Astrocyte (in vitro differentiated cells and primary cell): ENCODE results near the gene FBXO8. TPM values are rescaled to one million over a fixed set of nuclear protein-coding genes. Genes with fewer than 3 reads are reported as not detected.
A peak's percentile ranks its signal among the peaks of the same experiment; 100 is the strongest.
"Not testable (repeated sequence)": the region's sequence is repeated elsewhere in the genome, so short reads cannot be mapped to it uniquely, and the experiment has no call there.

ENCODE experiments used
- DNase-seq: peaks from one replicate; pipeline ENCODE4 v3.0.0-alpha.2; 2010; ENCODE audit warnings: low read depth
- FAIRE-seq: peaks from 2 replicates; lab custom pipeline; 2011; peaks lifted over from hg19 to GRCh38; lab: Jason Lieb, UNC
- H2AFZ ChIP-seq: 2 replicates; pipeline ENCODE4 v1.6.0; 2012; ENCODE audit warnings: low read depth, low read length, inconsistent platforms
- H3K27ac ChIP-seq: 2 replicates; pipeline ENCODE4 v1.5.1; 2011; ENCODE audit warnings: low read depth, low read length, inconsistent platforms
- H3K27me3 ChIP-seq: 2 replicates; pipeline ENCODE4 v1.6.0; 2011; ENCODE audit warnings: low read length, inconsistent platforms; ENCODE audit not compliant: insufficient read depth
- H3K36me3 ChIP-seq: 2 replicates; pipeline ENCODE4 v1.5.1; 2011; ENCODE audit warnings: low read length, inconsistent platforms; ENCODE audit not compliant: insufficient read depth
- H3K4me1 ChIP-seq: 2 replicates; pipeline ENCODE4 v1.5.1; 2011; ENCODE audit warnings: low read length, inconsistent platforms; ENCODE audit not compliant: insufficient read depth
- H3K4me2 ChIP-seq: 2 replicates; pipeline ENCODE4 v1.6.0; 2012; ENCODE audit warnings: low read length, inconsistent platforms
- H3K4me3 ChIP-seq: 2 replicates; pipeline ENCODE4 v1.5.1; 2011; ENCODE audit warnings: low read depth, mild to moderate bottlenecking, low read length, inconsistent platforms; ENCODE audit not compliant: insufficient read depth
- H3K79me2 ChIP-seq: 2 replicates; pipeline ENCODE4 v1.6.0; 2012; ENCODE audit warnings: mild to moderate bottlenecking, low read length, inconsistent platforms; ENCODE audit not compliant: insufficient read depth
- H3K9ac ChIP-seq: 2 replicates; pipeline ENCODE4 v1.6.0; 2012; ENCODE audit warnings: mild to moderate bottlenecking, low read length, inconsistent platforms
- H3K9me3 ChIP-seq: 2 replicates; pipeline ENCODE4 v1.5.1; 2012; ENCODE audit warnings: low read depth, mild to moderate bottlenecking, low read length, inconsistent platforms; ENCODE audit not compliant: insufficient read depth
- H4K20me1 ChIP-seq: 2 replicates; pipeline ENCODE4 v1.6.0; 2012; ENCODE audit warnings: low read length, inconsistent platforms; ENCODE audit not compliant: insufficient read depth
- H3K27ac Mint-ChIP-seq: one replicate; pipeline ENCODE4 v1.8.0; 2021; ENCODE audit warnings: mild to moderate bottlenecking, mixed read lengths; ENCODE audit not compliant: unreplicated experiment
- H3K27me3 Mint-ChIP-seq: one replicate; pipeline ENCODE4 v1.8.0; 2021; ENCODE audit warnings: low read depth, mixed read lengths; ENCODE audit not compliant: unreplicated experiment
- H3K36me3 Mint-ChIP-seq: one replicate; pipeline ENCODE4 v1.8.0; 2021; ENCODE audit warnings: low read depth, mixed read lengths; ENCODE audit not compliant: unreplicated experiment
- H3K4me1 Mint-ChIP-seq: one replicate; pipeline ENCODE4 v1.8.0; 2021; ENCODE audit warnings: low read depth, mixed read lengths; ENCODE audit not compliant: unreplicated experiment
- H3K4me3 Mint-ChIP-seq: one replicate; pipeline ENCODE4 v1.8.0; 2021; ENCODE audit warnings: mild to moderate bottlenecking, moderate library complexity, mixed read lengths; ENCODE audit not compliant: unreplicated experiment
- H3K9me3 Mint-ChIP-seq: one replicate; pipeline ENCODE4 v1.8.0; 2021; ENCODE audit warnings: mild to moderate bottlenecking, mixed read lengths; ENCODE audit not compliant: unreplicated experiment
- CTCF ChIP-seq: IDR thresholded peaks from 2 replicates; pipeline ENCODE4 v1.5.1; 2011; ENCODE audit warnings: low read depth, mild to moderate bottlenecking, inconsistent platforms, low read length, moderate library complexity; ENCODE audit not compliant: insufficient read depth
- EZH2 ChIP-seq: IDR thresholded peaks from 2 replicates; pipeline ENCODE4 v1.6.1; 2012; ENCODE audit warnings: mild to moderate bottlenecking, low read length, inconsistent platforms; ENCODE audit not compliant: insufficient read depth
- total RNA-seq: library from RNA; stranded (reverse); gene quantifications from 2 replicates; pipeline ENCODE4 v1.2.1, GENCODE V29; 2021

Gene FBXO8
- total RNA-seq, 1 donor from 2014 or later = 13.1 TPM

GRCh38 chr4:174262624-174263444, 20.6 kb downstream of the FBXO8 start:
- no peak overlapping the region for H2AFZ ChIP-seq
- no peak overlapping the region for H3K4me3 ChIP-seq

GRCh38 chr4:174261432-174261831, 22.0 kb downstream of the FBXO8 start:
- not testable (repeated sequence) for H3K79me2 ChIP-seq, H3K4me3 Mint-ChIP-seq, H3K9ac ChIP-seq, H3K4me2 ChIP-seq, H2AFZ ChIP-seq, FAIRE-seq, DNase-seq, H3K27me3 ChIP-seq, H3K36me3 ChIP-seq, H3K4me1 ChIP-seq, H4K20me1 ChIP-seq, H3K36me3 Mint-ChIP-seq, H3K9me3 ChIP-seq, H3K9me3 Mint-ChIP-seq, H3K27ac Mint-ChIP-seq, H3K27me3 Mint-ChIP-seq, H3K27ac ChIP-seq, H3K4me3 ChIP-seq
- H3K4me1 Mint-ChIP-seq = peaks cover 10% of the 10 kb centered on the region

More at GRCh38 chr4:174262624-174263444, 20.6 kb downstream of the FBXO8 start:
- Histone ChIP-seq H3K27me3 (no peaks in the 10 kb centered on the region), H3K9ac (no peak overlapping the region), H3K4me2 (no peak overlapping the region), H3K36me3 (no peaks in the 10 kb centered on the region), H3K79me2 (no peaks in the 10 kb centered on the region), H3K27ac (no peak overlapping the region), H3K9me3 (no peaks in the 10 kb centered on the region), H4K20me1 (no peaks in the 10 kb centered on the region), H3K4me1 (no peaks in the 10 kb centered on the region)
- FAIRE-seq (no peak), DNase-seq (no peak)
- no peak for TF ChIP-seq EZH2
- no peak for TF ChIP-seq CTCF
- Mint-ChIP-seq H3K36me3 (no peaks in the 10 kb centered on the region), H3K4me1 (peaks cover 7% of the 10 kb centered on the region), H3K27me3 (no peaks in the 10 kb centered on the region), H3K9me3 (no peaks in the 10 kb centered on the region), H3K4me3 (no peak overlapping the region), H3K27ac (no peak overlapping the region)

GRCh38 chr4:174260099-174260498, 23.4 kb downstream of the FBXO8 start:
- no peaks in the 10 kb centered on the region for H3K36me3 Mint-ChIP-seq
- Histone ChIP-seq H3K4me3 (no peak overlapping the region), H3K27ac (no peak overlapping the region)

More at GRCh38 chr4:174260099-174260498, 23.4 kb downstream of the FBXO8 start:
- no peak overlapping the region for H3K4me3 Mint-ChIP-seq
- Histone ChIP-seq H3K4me2 (no peak overlapping the region), H3K9ac (no peak overlapping the region), H4K20me1 (no peaks in the 10 kb centered on the region), H3K4me1 (peaks cover 12% of the 10 kb centered on the region), H3K9me3 (no peaks in the 10 kb centered on the region), H3K79me2 (no peaks in the 10 kb centered on the region), H3K36me3 (no peaks in the 10 kb centered on the region), H3K27me3 (no peaks in the 10 kb centered on the region), H2AFZ (no peak overlapping the region)
- H3K4me1 Mint-ChIP-seq = peaks cover 16% of the 10 kb centered on the region
- DNase-seq = peak; percentile 54
- no peaks in the 10 kb centered on the region for H3K9me3 Mint-ChIP-seq
- TF ChIP-seq EZH2 (no peak), CTCF (no peak)
- H3K27me3 Mint-ChIP-seq = no peaks in the 10 kb centered on the region
- no peak overlapping the region for H3K27ac Mint-ChIP-seq
- FAIRE-seq = no peak
